Measurements from ENCODE around the gene SPNS3.

SPNS3 gene

GRCh38 chr17:4472286-4472685 is 38.5 kb downstream of the SPNS3 start:
- no peak for DNase-seq

GRCh38 chr17:4474093-4474492 is 40.4 kb downstream of the SPNS3 start:
- no peak for DNase-seq

GRCh38 chr17:4475001-4475400 is 41.3 kb downstream of the SPNS3 start:
- DNase-seq: no peak

GRCh38 chr17:4475463-4475862 is 41.7 kb downstream of the SPNS3 start:
- DNase-seq: no peak

GRCh38 chr17:4476017-4476416 is 42.3 kb downstream of the SPNS3 start:
- DNase-seq: no peak

- DNase-seq: no peak
Observed at GRCh38 chr17:4476511-4477070, 42.9 kb downstream of the SPNS3 start.

GRCh38 chr17:4477255-4477791 is 43.6 kb downstream of the SPNS3 start:
- no peak for DNase-seq

- no peak for DNase-seq
Observed at GRCh38 chr17:4478318-4478830, 44.6 kb downstream of the SPNS3 start.

GRCh38 chr17:4479340-4479981 is 45.7 kb downstream of the SPNS3 start:
- DNase-seq: no peak

- DNase-seq: no peak
Observed at GRCh38 chr17:4479982-4480751, 46.4 kb downstream of the SPNS3 start.

GRCh38 chr17:4480929-4481898 is 47.5 kb downstream of the SPNS3 start:
- DNase-seq: no peak

- DNase-seq: no peak
Observed at GRCh38 chr17:4482338-4483011, 48.7 kb downstream of the SPNS3 start.

GRCh38 chr17:4483012-4483840 is 49.5 kb downstream of the SPNS3 start:
- peak; percentile 9 for DNase-seq

- no peak for DNase-seq
Observed at GRCh38 chr17:4485676-4486646, 52.2 kb downstream of the SPNS3 start.

- no peak for DNase-seq
Observed at GRCh38 chr17:4487296-4487695, 53.6 kb downstream of the SPNS3 start.

GRCh38 chr17:4487820-4488716 is 54.3 kb downstream of the SPNS3 start:
- no peak for DNase-seq

- no peak for DNase-seq
Observed at GRCh38 chr17:4488989-4489595, 55.4 kb downstream of the SPNS3 start.

- DNase-seq: no peak
Observed at GRCh38 chr17:4490109-4490591, 56.4 kb downstream of the SPNS3 start.
